ENCODE results near the gene KYAT1. TPM values are rescaled to one million over a fixed set of nuclear protein-coding genes. Genes with fewer than 3 reads are reported as not detected.

Gene KYAT1
- total RNA-seq, 1 donor from 2014 or later, result 21.7 TPM

DNA sequence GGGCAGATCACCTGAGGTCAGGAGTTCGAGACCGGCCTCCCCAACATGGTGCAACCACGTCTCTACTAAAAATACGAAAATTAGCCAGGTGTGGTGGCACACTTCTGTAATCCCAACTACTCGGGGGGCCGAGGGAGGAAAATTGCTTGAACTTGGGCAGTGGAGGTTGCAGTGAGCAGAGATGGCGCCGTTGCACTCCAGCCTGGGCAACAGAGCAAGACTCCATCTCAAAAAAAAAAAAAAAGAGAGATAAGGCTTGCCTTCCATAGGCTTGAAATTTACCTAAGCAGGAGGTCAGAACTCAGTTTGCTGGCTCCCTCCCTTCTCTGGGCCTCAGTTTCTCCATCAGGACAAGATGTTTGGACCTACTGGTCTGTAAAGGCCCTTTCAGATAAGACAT is 53.5 kb downstream of the KYAT1 start:
- H3K36me3 Mint-ChIP-seq, result peaks cover 9% of the 10 kb centered on the region
- H3K36me3 ChIP-seq, result no peaks in the 10 kb centered on the region

GRCh38 chr9:128825923-128826700 is 55.6 kb downstream of the KYAT1 start:
- Mint-ChIP-seq H3K27ac (no peak overlapping the region), H3K4me1 (peaks cover 14% of the 10 kb centered on the region), H3K4me3 (no peak overlapping the region), H3K36me3 (peaks cover 9% of the 10 kb centered on the region), H3K9me3 (no peaks in the 10 kb centered on the region), H3K27me3 (ENCODE audit: insufficient read depth, low read depth) (peaks cover 5% of the 10 kb centered on the region)
- H3K27ac ChIP-seq, result no peak overlapping the region
- no peak overlapping the region for H3K4me3 ChIP-seq
- DNase-seq (ENCODE audit: low spot score), result no peak
- H3F3A ChIP-seq (ENCODE audit: low read depth), result peaks cover 6% of the 10 kb centered on the region
- H3K4me2 ChIP-seq, result no peak overlapping the region
- no peak overlapping the region for H3K9ac ChIP-seq
- H3K9me3 ChIP-seq (ENCODE audit: low read depth), result no peaks in the 10 kb centered on the region
- no peaks in the 10 kb centered on the region for H3K36me3 ChIP-seq
- no peak overlapping the region for H2AFZ ChIP-seq (replicated peaks)
- peaks cover 19% of the 10 kb centered on the region for H3K79me2 ChIP-seq (ENCODE audit: low read depth)
- TF ChIP-seq EZH2phosphoT487 (IDR thresholded peaks at IDR 0.05), result no peak
- TF ChIP-seq, protein P1, sequence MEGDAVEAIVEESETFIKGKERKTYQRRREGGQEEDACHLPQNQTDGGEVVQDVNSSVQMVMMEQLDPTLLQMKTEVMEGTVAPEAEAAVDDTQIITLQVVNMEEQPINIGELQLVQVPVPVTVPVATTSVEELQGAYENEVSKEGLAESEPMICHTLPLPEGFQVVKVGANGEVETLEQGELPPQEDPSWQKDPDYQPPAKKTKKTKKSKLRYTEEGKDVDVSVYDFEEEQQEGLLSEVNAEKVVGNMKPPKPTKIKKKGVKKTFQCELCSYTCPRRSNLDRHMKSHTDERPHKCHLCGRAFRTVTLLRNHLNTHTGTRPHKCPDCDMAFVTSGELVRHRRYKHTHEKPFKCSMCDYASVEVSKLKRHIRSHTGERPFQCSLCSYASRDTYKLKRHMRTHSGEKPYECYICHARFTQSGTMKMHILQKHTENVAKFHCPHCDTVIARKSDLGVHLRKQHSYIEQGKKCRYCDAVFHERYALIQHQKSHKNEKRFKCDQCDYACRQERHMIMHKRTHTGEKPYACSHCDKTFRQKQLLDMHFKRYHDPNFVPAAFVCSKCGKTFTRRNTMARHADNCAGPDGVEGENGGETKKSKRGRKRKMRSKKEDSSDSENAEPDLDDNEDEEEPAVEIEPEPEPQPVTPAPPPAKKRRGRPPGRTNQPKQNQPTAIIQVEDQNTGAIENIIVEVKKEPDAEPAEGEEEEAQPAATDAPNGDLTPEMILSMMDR (IDR thresholded peaks at IDR 0.05), result peak; percentile 6
- peaks cover 6% of the 10 kb centered on the region for H3K4me1 ChIP-seq
- no peaks in the 10 kb centered on the region for H3K27me3 ChIP-seq
- peaks cover 11% of the 10 kb centered on the region for H4K20me1 ChIP-seq (ENCODE audit: low read depth)

More for the DNA sequence above, 53.5 kb downstream of the KYAT1 start:
- H3K9me3 ChIP-seq (ENCODE audit: low read depth), result no peaks in the 10 kb centered on the region
- H3K4me1 Mint-ChIP-seq, result peaks cover 14% of the 10 kb centered on the region
- TF ChIP-seq EZH2 (IDR thresholded peaks at IDR 0.05), result no peak
- TF ChIP-seq EZH2phosphoT487 (IDR thresholded peaks at IDR 0.05), result no peak
- TF ChIP-seq, protein P1 (IDR thresholded peaks at IDR 0.05), result no peak
- no peak overlapping the region for H3K27ac Mint-ChIP-seq
- H4K20me1 ChIP-seq (ENCODE audit: low read depth), result peaks cover 2% of the 10 kb centered on the region
- H3K27me3 ChIP-seq, result no peaks in the 10 kb centered on the region
- no peaks in the 10 kb centered on the region for H3K9me3 Mint-ChIP-seq
- peaks cover 5% of the 10 kb centered on the region for H3K27me3 Mint-ChIP-seq (ENCODE audit: insufficient read depth, low read depth)
- no peak overlapping the region for H3K9ac ChIP-seq
- H3K4me2 ChIP-seq, result peak overlapping the region; percentile 97
- peaks cover 19% of the 10 kb centered on the region for H3K79me2 ChIP-seq (ENCODE audit: low read depth)
- H3K4me3 Mint-ChIP-seq, result peak overlapping the region; percentile 96
- H2AFZ ChIP-seq (replicated peaks), result no peak overlapping the region
- H3K4me1 ChIP-seq, result peaks cover 6% of the 10 kb centered on the region
- no peak overlapping the region for H3K27ac ChIP-seq
- H3K4me3 ChIP-seq, result peak overlapping the region; percentile 96
- DNase-seq (ENCODE audit: low spot score), result no peak
- peaks cover 6% of the 10 kb centered on the region for H3F3A ChIP-seq (ENCODE audit: low read depth)

- peaks cover 6% of the 10 kb centered on the region for H3K4me1 ChIP-seq
- Mint-ChIP-seq H3K27me3 (ENCODE audit: insufficient read depth, low read depth) (peaks cover 5% of the 10 kb centered on the region), H3K4me1 (peaks cover 11% of the 10 kb centered on the region), H3K36me3 (peaks cover 9% of the 10 kb centered on the region), H3K4me3 (no peak overlapping the region), H3K9me3 (no peaks in the 10 kb centered on the region), H3K27ac (no peak overlapping the region)
- no peak overlapping the region for H3K9ac ChIP-seq
- DNase-seq (ENCODE audit: low spot score), result no peak
- no peaks in the 10 kb centered on the region for H3K9me3 ChIP-seq (ENCODE audit: low read depth)
- H3K4me3 ChIP-seq, result no peak overlapping the region
- no peaks in the 10 kb centered on the region for H3K36me3 ChIP-seq
- no peak overlapping the region for H2AFZ ChIP-seq (replicated peaks)
- peaks cover 19% of the 10 kb centered on the region for H3K79me2 ChIP-seq (ENCODE audit: low read depth)
- H3F3A ChIP-seq (ENCODE audit: low read depth), result peaks cover 6% of the 10 kb centered on the region
- no peak overlapping the region for H3K4me2 ChIP-seq
- TF ChIP-seq, protein P1 (IDR thresholded peaks at IDR 0.05), result no peak
- TF ChIP-seq EZH2 (IDR thresholded peaks at IDR 0.05) (no peak), EZH2phosphoT487 (IDR thresholded peaks at IDR 0.05) (no peak)
- H3K27ac ChIP-seq, result no peak overlapping the region
- H3K27me3 ChIP-seq, result no peaks in the 10 kb centered on the region
- peaks cover 22% of the 10 kb centered on the region for H4K20me1 ChIP-seq (ENCODE audit: low read depth)
Measured at GRCh38 chr9:128824911-128825310, 56.8 kb downstream of the KYAT1 start.
